NOMO-1 treated with dmso at 0.1 percent for 144 hours (cell line): Measurements from ENCODE around the gene FSCN2.

Experiments used
- DNase-seq: peaks from one replicate; lab custom pipeline; 2025; ENCODE audit not compliant: unreplicated experiment; lab: John Stamatoyannopoulos, UW

The FSCN2 gene

GRCh38 chr17:81511804-81512561 is 16.2 kb upstream of the FSCN2 start:
- DNase-seq, result no peak

- peak; percentile 88 for DNase-seq
Measured at GRCh38 chr17:81512562-81513371, 15.4 kb upstream of the FSCN2 start, which contains the start of gene ACTG1. ACTG1 (minus strand) TSS chr17:81512799; CDS start chr17:81512354, 445 bp downstream.

GRCh38 chr17:81513372-81513752 is 14.8 kb upstream of the FSCN2 start:
- peak; percentile 37 for DNase-seq

GRCh38 chr17:81513753-81514488 is 14.3 kb upstream of the FSCN2 start:
- DNase-seq, result no peak

- no peak for DNase-seq
Measured at GRCh38 chr17:81514489-81514738, 13.8 kb upstream of the FSCN2 start.

GRCh38 chr17:81514739-81515529 is 13.2 kb upstream of the FSCN2 start:
- peak; percentile 69 for DNase-seq

GRCh38 chr17:81515530-81516041 is 12.6 kb upstream of the FSCN2 start:
- no peak for DNase-seq

- DNase-seq, result no peak
Measured at GRCh38 chr17:81516439-81516838, 11.7 kb upstream of the FSCN2 start.

- DNase-seq, result no peak
Measured at GRCh38 chr17:81517009-81517338, 11.2 kb upstream of the FSCN2 start.

GRCh38 chr17:81517339-81518112 is 10.7 kb upstream of the FSCN2 start:
- peak; percentile 23 for DNase-seq

- no peak for DNase-seq
Measured at GRCh38 chr17:81518113-81518784, 9.9 kb upstream of the FSCN2 start.

GRCh38 chr17:81518785-81519283 is 9.3 kb upstream of the FSCN2 start:
- DNase-seq, result no peak

- no peak for DNase-seq
Measured at GRCh38 chr17:81519284-81520020, 8.7 kb upstream of the FSCN2 start.

- DNase-seq, result no peak
Measured at GRCh38 chr17:81520021-81520901, 7.9 kb upstream of the FSCN2 start.

- no peak for DNase-seq
Measured at GRCh38 chr17:81522491-81523401, 5.4 kb upstream of the FSCN2 start.

GRCh38 chr17:81523402-81524038 is 4.7 kb upstream of the FSCN2 start:
- no peak for DNase-seq
